ENCODE measurements around the gene MSRB1. TPM values are rescaled to one million over a fixed set of nuclear protein-coding genes. Genes with fewer than 3 reads are reported as not detected.

MSRB1 gene
- total and polyA plus RNA-seq, 9 of the 15 experiments (the other 6 are each of a cell fraction or from before 2014, with no cell fraction given), result 5.4 to 33.7 (median 25.7) TPM

DNA sequence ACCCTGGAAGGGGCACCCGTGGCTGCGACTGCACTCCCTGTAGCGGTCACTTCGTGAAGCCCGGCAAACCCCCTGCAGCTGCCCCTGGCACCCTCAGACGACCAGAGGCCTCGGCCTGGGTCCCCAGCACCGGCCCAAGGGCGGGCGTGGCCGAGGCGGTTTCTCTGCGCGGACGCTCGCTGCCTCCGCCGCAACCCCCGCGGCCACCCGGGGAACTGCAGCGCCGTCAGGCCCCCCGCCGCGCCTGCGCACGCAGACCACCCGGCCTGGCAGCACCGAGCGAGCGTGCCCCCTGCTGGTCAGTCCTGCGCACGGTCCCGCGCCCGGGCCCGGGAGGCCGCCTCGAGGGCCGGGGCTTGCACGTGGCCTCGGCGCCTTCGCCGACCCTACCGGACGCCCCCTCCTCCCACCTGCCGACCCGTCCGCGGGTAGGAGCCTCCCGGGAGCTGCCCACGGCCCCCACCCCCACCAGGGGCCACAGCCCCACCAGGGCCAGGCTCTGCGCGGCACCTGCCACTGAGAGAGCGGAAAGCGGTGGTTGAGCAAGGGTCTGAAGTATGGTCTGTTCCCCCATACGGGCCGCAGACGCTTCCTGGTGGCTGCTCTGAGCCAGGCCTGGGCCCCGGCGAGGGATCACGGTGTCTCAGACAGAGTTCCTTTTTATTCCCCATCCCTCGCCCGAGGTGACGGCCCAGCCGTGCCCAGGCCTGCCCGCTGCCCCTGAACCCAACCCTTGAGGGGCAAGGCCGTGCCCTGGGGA lies 13.2 kb downstream of the MSRB1 start (continued):
- no peak for TF ChIP-seq TEAD2 (tag; IDR thresholded peaks at IDR 0.05)
- peak; percentile 56; the same call in 1 of the 2 replicates for TF ChIP-seq ZKSCAN1 (IDR thresholded peaks at IDR 0.05; ENCODE audit: low read depth, low read length)
- TF ChIP-seq ID3 (CRISPR knock-in tag; IDR thresholded peaks at IDR 0.05), result no peak
- peak; percentile 89 for TF ChIP-seq ID3 (tag; IDR thresholded peaks at IDR 0.05)
- no peak for TF ChIP-seq ZNF274 (IDR thresholded peaks at IDR 0.05; ENCODE audit: borderline replicate concordance, low read depth, low read length)
- no peak for TF ChIP-seq NEUROD1 (IDR thresholded peaks at IDR 0.05; ENCODE audit: borderline replicate concordance, low read depth, low read length, partially characterized antibody)
- TF ChIP-seq, protein P1, sequence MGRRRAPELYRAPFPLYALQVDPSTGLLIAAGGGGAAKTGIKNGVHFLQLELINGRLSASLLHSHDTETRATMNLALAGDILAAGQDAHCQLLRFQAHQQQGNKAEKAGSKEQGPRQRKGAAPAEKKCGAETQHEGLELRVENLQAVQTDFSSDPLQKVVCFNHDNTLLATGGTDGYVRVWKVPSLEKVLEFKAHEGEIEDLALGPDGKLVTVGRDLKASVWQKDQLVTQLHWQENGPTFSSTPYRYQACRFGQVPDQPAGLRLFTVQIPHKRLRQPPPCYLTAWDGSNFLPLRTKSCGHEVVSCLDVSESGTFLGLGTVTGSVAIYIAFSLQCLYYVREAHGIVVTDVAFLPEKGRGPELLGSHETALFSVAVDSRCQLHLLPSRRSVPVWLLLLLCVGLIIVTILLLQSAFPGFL (CRISPR knock-in tag; IDR thresholded peaks at IDR 0.05), result no peak
- no peak for TF ChIP-seq TCF7 (IDR thresholded peaks at IDR 0.05; ENCODE audit: borderline replicate concordance)
- TF ChIP-seq JUN (IDR thresholded peaks at IDR 0.05; ENCODE audit: borderline replicate concordance, low read depth, low read length), result 0 out of 2 replicates have a peak, but pooled peaks have one; percentile 24
- no peak; the same call in 1 of the 2 replicates for TF ChIP-seq JUN (CRISPR knock-in tag; IDR thresholded peaks at IDR 0.05; ENCODE audit: borderline replicate concordance)
- TF ChIP-seq CBX1 (IDR thresholded peaks at IDR 0.05; ENCODE audit: low read depth), result no peak; the same call in 1 of the 2 replicates
- TF ChIP-seq ZNF174 (CRISPR knock-in tag; IDR thresholded peaks at IDR 0.05), result no peak
- TF ChIP-seq MAZ (CRISPR knock-in tag; conservative IDR thresholded peaks at IDR 0.05 in 1 of 2, IDR thresholded peaks at IDR 0.05 in 1 of 2), result peak; percentile 59 to 79; a peak in 3 of 4 replicates
- TF ChIP-seq FOXA3 (CRISPR knock-in tag; conservative IDR thresholded peaks at IDR 0.05 in 1 of 2, IDR thresholded peaks at IDR 0.05 in 1 of 2), result 0 out of 4 replicates have a peak, but pooled peaks of 1 of the 2 experiments have one; percentile 77
- peak; percentile 60 for TF ChIP-seq ATF7 (IDR thresholded peaks at IDR 0.05)
- TF ChIP-seq KLF10 (CRISPR knock-in tag; IDR thresholded peaks at IDR 0.05), result no peak
- TF ChIP-seq, protein P2, sequence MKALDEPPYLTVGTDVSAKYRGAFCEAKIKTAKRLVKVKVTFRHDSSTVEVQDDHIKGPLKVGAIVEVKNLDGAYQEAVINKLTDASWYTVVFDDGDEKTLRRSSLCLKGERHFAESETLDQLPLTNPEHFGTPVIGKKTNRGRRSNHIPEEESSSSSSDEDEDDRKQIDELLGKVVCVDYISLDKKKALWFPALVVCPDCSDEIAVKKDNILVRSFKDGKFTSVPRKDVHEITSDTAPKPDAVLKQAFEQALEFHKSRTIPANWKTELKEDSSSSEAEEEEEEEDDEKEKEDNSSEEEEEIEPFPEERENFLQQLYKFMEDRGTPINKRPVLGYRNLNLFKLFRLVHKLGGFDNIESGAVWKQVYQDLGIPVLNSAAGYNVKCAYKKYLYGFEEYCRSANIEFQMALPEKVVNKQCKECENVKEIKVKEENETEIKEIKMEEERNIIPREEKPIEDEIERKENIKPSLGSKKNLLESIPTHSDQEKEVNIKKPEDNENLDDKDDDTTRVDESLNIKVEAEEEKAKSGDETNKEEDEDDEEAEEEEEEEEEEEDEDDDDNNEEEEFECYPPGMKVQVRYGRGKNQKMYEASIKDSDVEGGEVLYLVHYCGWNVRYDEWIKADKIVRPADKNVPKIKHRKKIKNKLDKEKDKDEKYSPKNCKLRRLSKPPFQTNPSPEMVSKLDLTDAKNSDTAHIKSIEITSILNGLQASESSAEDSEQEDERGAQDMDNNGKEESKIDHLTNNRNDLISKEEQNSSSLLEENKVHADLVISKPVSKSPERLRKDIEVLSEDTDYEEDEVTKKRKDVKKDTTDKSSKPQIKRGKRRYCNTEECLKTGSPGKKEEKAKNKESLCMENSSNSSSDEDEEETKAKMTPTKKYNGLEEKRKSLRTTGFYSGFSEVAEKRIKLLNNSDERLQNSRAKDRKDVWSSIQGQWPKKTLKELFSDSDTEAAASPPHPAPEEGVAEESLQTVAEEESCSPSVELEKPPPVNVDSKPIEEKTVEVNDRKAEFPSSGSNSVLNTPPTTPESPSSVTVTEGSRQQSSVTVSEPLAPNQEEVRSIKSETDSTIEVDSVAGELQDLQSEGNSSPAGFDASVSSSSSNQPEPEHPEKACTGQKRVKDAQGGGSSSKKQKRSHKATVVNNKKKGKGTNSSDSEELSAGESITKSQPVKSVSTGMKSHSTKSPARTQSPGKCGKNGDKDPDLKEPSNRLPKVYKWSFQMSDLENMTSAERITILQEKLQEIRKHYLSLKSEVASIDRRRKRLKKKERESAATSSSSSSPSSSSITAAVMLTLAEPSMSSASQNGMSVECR (CRISPR knock-in tag; IDR thresholded peaks at IDR 0.05), result peak; percentile 76
- no peak for TF ChIP-seq TCFL5 (CRISPR knock-in tag; conservative IDR thresholded peaks at IDR 0.05)
- TF ChIP-seq, protein P3, sequence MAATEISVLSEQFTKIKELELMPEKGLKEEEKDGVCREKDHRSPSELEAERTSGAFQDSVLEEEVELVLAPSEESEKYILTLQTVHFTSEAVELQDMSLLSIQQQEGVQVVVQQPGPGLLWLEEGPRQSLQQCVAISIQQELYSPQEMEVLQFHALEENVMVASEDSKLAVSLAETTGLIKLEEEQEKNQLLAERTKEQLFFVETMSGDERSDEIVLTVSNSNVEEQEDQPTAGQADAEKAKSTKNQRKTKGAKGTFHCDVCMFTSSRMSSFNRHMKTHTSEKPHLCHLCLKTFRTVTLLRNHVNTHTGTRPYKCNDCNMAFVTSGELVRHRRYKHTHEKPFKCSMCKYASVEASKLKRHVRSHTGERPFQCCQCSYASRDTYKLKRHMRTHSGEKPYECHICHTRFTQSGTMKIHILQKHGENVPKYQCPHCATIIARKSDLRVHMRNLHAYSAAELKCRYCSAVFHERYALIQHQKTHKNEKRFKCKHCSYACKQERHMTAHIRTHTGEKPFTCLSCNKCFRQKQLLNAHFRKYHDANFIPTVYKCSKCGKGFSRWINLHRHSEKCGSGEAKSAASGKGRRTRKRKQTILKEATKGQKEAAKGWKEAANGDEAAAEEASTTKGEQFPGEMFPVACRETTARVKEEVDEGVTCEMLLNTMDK (IDR thresholded peaks at IDR 0.05; ENCODE audit: borderline replicate concordance, insufficient read depth, low read depth, low read length, poor library complexity, severe bottlenecking), result peak; percentile 58
